ENCODE measurements around the gene GOLGA8B. TPM values are rescaled to one million over a fixed set of nuclear protein-coding genes. Genes with fewer than 3 reads are reported as not detected.
"Not testable (repeated sequence)": the region's sequence is repeated elsewhere in the genome, so short reads cannot be mapped to it uniquely, and the experiment has no call there.

Gene GOLGA8B

GRCh38 chr15:34543860-34544649, 39.4 kb downstream of the GOLGA8B start:
- H3K4me2 ChIP-seq (ENCODE audit: insufficient read depth, low read length, poor library complexity, severe bottlenecking); H3K79me1 ChIP-seq (ENCODE audit: low read depth, low read length); H4K91ac ChIP-seq (ENCODE audit: low read depth, low read length, poor library complexity); H2BK12ac ChIP-seq (ENCODE audit: low read length); H2AK5ac ChIP-seq (ENCODE audit: low read depth, low read length); H3K9me3 ChIP-seq (replicated peaks in 1 of 2; ENCODE audit: control insufficient read depth in 2 of 2, insufficient read depth in 1 of 2, low read depth in 1 of 2, low read length in 2 of 2); H3K23ac ChIP-seq (ENCODE audit: low read depth, low read length, poor library complexity); H3K27ac ChIP-seq (replicated peaks; ENCODE audit: low read length); H3K4me3 ChIP-seq (ENCODE audit: low read length in 2 of 2); H3K18ac ChIP-seq (ENCODE audit: low read length); H4K8ac ChIP-seq (ENCODE audit: low read depth, low read length); H3K14ac ChIP-seq (ENCODE audit: low read length); H2BK5ac ChIP-seq (ENCODE audit: low read length); H3K9ac ChIP-seq (ENCODE audit: low read depth, low read length, poor library complexity); H3K36me3 ChIP-seq (replicated peaks in 1 of 2; ENCODE audit: control insufficient read depth in 2 of 2, insufficient read depth in 2 of 2, low read length in 2 of 2); H2BK120ac ChIP-seq (ENCODE audit: low read depth, low read length); DNase-seq (ENCODE audit: low spot score); H2AFZ ChIP-seq (ENCODE audit: low read length); H2BK15ac ChIP-seq (ENCODE audit: low read length); H3K4me1 ChIP-seq (ENCODE audit: control insufficient read depth in 2 of 2, insufficient read depth in 1 of 2, low read depth in 1 of 2, low read length in 2 of 2); H3K27me3 ChIP-seq (ENCODE audit: control insufficient read depth in 3 of 3, insufficient read depth in 3 of 3, low read depth in 1 of 3, low read length in 3 of 3); H3K4ac ChIP-seq (ENCODE audit: low read length): not testable (repeated sequence)
- WGBS, 2 donors (ENCODE audit: extremely low coverage in 2 of 2, insufficient read length in 2 of 2, insufficient replicate concordance in 1 of 2) = no CpG with 5 or more reads among the region's 7 CpGs

GRCh38 chr15:34535857-34536256, 47.6 kb downstream of the GOLGA8B start:
- H2BK12ac ChIP-seq (ENCODE audit: low read length); H4K8ac ChIP-seq (ENCODE audit: low read depth, low read length): not testable (repeated sequence)

More at GRCh38 chr15:34535857-34536256, 47.6 kb downstream of the GOLGA8B start:
- not testable (repeated sequence) for H3K9me3 ChIP-seq (replicated peaks in 1 of 2; ENCODE audit: control insufficient read depth in 2 of 2, insufficient read depth in 1 of 2, low read depth in 1 of 2, low read length in 2 of 2); H3K23ac ChIP-seq (ENCODE audit: low read depth, low read length, poor library complexity); H3K4me1 ChIP-seq (ENCODE audit: control insufficient read depth in 2 of 2, insufficient read depth in 1 of 2, low read depth in 1 of 2, low read length in 2 of 2); H3K4ac ChIP-seq (ENCODE audit: low read length); H3K18ac ChIP-seq (ENCODE audit: low read length); H3K14ac ChIP-seq (ENCODE audit: low read length); H3K36me3 ChIP-seq (replicated peaks in 1 of 2; ENCODE audit: control insufficient read depth in 2 of 2, insufficient read depth in 2 of 2, low read length in 2 of 2); H3K9ac ChIP-seq (ENCODE audit: low read depth, low read length, poor library complexity); DNase-seq (ENCODE audit: low spot score); H2AK5ac ChIP-seq (ENCODE audit: low read depth, low read length); H3K27ac ChIP-seq (replicated peaks; ENCODE audit: low read length); H2BK5ac ChIP-seq (ENCODE audit: low read length); H3K27me3 ChIP-seq (ENCODE audit: control insufficient read depth in 3 of 3, insufficient read depth in 3 of 3, low read depth in 1 of 3, low read length in 3 of 3); H4K91ac ChIP-seq (ENCODE audit: low read depth, low read length, poor library complexity); H3K79me1 ChIP-seq (ENCODE audit: low read depth, low read length); H2BK120ac ChIP-seq (ENCODE audit: low read depth, low read length); H2BK15ac ChIP-seq (ENCODE audit: low read length); H2AFZ ChIP-seq (ENCODE audit: low read length); H3K4me3 ChIP-seq (ENCODE audit: low read length in 2 of 2); H3K4me2 ChIP-seq (ENCODE audit: insufficient read depth, low read length, poor library complexity, severe bottlenecking)
- no CpG with 5 or more reads among the region's 13 CpGs for WGBS, 2 donors (ENCODE audit: extremely low coverage in 2 of 2, insufficient read length in 2 of 2, insufficient replicate concordance in 1 of 2)

Small RNA genes lying within 50 kb of the gene (small RNA-seq; reads per million reads assigned to genes)
- not detected for gene RF00425 (ENCODE audit: insufficient read depth)
